Astrocyte of the cerebellum (primary cell): ENCODE data around the gene MT1H.

Experiments
- DNase-seq: peaks from one replicate; pipeline ENCODE4 v3.0.0-alpha.2; 2011; ENCODE audit warnings: low read depth
- H3K4me3 ChIP-seq: 2 replicates; pipeline ENCODE4 v1.5.1; 2011; ENCODE audit warnings: mild to moderate bottlenecking, low read depth, low read length, moderate library complexity
- in situ Hi-C: cut with HindIII; loops from 2 replicates; pipeline ENCODE4 v1.10.0; 2017; ENCODE audit warnings: low sequenced_read_pairs
- TF ChIP-seq, protein P1 (sequence below): IDR thresholded peaks from 2 replicates; pipeline ENCODE4 v1.5.1; 2012; ENCODE audit warnings: low read length, low read depth, moderate library complexity, mild to moderate bottlenecking; ENCODE audit errors: missing control alignments

The MT1H gene

DNA sequence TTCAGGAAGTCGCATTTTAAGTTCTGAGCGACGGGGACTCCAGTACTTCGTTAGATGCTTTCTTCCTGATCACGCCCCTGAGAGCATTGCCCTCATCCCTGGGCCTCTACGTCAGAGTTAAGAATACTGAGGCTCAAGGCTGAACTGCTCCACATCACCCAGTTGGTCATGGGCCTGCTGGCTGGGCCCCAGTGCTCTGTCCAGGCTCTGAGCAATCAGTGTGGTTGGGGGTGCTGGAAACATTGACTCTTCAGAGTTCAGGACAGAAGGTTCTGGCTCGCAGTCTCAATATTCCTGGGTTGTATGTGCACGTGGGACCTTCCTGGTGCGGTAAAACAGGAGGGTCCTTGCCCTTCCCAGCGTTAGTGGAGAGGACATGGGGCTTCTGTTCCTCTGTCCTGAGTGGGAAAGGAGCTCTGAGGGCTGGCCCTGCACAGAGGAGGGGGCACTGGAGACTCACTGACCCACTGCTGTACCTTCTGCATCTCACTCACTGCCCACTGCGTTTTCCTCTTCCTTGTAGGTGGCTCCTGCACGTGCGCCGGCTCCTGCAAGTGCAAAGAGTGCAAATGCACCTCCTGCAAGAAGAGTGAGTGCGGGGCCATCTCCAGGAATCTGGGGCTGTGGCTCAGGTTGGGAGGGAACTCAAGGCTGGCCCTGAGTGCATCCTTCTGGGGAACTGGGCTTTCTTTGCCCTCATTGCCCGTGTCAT lies 43.5 kb upstream of the MT1H start:
- in situ Hi-C loops: no loop called here
- H3K4me3 ChIP-seq: peak overlapping the region; percentile 48
- DNase-seq: peak; percentile 57
- TF ChIP-seq, protein P1, sequence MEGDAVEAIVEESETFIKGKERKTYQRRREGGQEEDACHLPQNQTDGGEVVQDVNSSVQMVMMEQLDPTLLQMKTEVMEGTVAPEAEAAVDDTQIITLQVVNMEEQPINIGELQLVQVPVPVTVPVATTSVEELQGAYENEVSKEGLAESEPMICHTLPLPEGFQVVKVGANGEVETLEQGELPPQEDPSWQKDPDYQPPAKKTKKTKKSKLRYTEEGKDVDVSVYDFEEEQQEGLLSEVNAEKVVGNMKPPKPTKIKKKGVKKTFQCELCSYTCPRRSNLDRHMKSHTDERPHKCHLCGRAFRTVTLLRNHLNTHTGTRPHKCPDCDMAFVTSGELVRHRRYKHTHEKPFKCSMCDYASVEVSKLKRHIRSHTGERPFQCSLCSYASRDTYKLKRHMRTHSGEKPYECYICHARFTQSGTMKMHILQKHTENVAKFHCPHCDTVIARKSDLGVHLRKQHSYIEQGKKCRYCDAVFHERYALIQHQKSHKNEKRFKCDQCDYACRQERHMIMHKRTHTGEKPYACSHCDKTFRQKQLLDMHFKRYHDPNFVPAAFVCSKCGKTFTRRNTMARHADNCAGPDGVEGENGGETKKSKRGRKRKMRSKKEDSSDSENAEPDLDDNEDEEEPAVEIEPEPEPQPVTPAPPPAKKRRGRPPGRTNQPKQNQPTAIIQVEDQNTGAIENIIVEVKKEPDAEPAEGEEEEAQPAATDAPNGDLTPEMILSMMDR: no peak

DNA sequence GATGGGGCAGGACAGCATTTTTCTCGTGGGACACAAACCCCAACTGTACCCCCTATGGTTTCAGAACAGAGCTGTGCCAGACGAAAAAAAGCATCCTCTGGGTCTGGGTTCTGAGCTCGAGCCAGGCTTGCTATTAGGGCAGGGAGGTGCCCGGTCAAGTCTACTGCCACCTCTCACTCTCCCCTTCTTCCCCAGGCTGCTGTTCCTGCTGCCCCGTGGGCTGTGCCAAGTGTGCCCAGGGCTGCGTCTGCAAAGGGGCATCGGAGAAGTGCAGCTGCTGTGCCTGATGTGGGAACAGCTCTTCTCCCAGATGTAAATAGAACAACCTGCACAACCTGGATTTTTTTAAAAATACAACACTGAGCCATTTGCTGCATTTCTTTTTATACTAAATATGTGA lies 42.9 kb upstream of the MT1H start:
- peak overlapping the region; percentile 48 for H3K4me3 ChIP-seq
- DNase-seq: no peak
- in situ Hi-C loops: no loop called here
- TF ChIP-seq, protein P1: no peak

DNA sequence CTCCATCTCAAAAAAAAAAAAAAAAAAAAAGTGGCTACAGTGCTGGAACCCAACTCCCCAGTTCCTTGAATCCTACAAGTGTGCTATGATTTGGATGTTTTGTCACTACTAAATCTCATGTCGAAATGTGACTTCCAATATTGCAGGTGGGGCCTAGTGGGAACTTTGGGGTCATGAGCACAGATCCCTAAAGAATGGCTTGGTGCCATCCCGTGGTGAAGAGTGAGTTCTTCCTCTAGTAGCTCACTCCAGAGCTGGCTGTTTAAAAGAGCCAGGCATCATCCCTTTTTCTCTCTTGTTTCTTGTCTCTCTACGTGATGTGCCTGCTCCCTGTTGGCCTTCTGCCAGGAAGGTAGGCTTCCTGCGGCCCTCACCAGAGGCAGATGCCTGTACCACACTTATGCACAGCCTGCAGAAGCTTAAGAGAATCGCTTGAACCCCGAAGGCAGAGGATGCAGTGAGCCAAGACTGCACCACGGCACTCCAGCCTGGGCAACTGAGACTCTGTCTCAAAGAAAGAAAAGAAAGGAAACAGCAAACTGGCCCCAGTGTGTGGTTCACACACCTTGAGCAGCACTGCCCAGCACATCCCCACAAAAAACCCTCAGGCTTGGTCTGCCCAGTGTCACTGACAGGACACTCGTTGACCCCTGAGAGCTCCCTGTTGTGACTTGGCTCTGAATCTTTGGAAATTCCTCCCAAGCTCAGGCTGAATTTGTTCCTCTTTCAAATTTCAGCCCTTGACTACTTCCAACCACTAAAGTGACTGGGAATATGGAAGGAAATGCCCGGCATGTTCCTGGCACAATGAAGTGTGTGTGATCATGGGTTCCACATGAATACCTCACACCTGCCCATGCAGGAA lies 40.9 kb upstream of the MT1H start:
- DNase-seq: no peak
- H3K4me3 ChIP-seq: no peak overlapping the region
- TF ChIP-seq, protein P1: no peak
- in situ Hi-C loops: no loop called here

DNA sequence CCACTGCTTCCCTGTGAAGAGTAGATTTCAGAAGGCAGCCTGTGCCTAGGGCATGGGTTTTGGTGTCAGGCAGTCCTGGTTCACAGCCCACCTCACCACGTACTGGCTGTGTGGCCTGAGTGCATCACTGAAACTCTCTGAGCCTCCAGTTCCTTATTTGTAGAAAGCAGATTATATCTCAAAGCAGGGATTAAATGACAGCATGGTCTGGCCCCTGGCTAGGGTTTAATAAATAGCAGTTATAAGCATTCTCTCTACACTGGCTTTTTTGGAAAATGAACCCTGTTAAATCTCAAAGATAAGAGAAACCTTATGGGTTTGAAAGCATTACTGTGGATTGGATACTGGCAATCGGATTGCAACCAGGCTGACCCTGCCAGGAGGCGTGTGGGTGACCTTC lies 40.1 kb upstream of the MT1H start:
- H3K4me3 ChIP-seq: no peak overlapping the region
- TF ChIP-seq, protein P1: no peak
- no peak for DNase-seq
- in situ Hi-C loops: no loop called here

DNA sequence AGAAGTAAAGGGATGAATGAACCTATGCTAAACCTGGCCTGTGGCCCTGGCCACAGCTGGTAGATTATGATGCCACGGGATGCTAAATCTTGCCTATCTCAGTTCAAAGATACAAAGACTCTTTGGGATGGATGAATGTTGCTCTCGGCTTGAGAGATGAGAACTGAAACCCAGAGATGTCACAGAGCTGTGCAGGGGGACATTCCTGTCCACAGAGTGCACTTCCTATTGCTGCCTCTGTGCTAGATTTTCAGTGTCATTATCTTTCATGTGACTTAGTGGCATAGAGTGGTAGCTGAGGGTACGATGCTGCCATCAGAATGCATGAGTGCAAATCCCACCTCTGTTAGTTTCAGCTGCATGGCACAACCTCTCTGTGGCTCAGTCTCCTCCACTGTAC lies 39.5 kb upstream of the MT1H start:
- no peak for DNase-seq
- TF ChIP-seq, protein P1: no peak
- no peak overlapping the region for H3K4me3 ChIP-seq
- in situ Hi-C loops: no loop called here

DNA sequence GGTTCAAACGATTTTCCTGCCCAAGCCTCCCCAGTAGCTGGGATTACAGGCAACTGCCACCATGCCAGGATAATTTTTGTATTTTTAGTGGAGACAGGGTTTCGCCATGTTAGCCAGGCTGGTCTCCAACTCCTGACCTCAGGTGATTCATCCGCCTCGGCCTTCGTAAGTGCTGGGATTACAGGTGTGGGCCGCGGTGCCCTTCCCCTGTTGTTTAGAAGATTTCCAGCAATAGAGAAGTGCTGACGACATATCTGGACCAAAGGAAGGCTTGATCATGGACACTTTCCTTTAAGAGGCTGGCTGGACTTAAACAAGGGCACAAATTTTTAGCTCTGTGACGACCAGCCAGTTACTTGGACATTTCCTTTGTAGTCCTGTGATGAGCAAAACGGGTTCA lies 38.4 kb upstream of the MT1H start:
- TF ChIP-seq, protein P1: no peak
- in situ Hi-C loops: no loop called here
- no peak for DNase-seq
- no peak overlapping the region for H3K4me3 ChIP-seq
